Large intestine (tissue), 3 donors: ENCODE results near the gene HHLA2. TPM values are rescaled to one million over a fixed set of nuclear protein-coding genes. Genes with fewer than 3 reads are reported as not detected.
"Not testable (repeated sequence)": the region's sequence is repeated elsewhere in the genome, so short reads cannot be mapped to it uniquely, and the experiment has no call there.

Experiments used
- DNase-seq, 2 donors: peaks; one replicate each; pipeline versions ENCODE4 v3.0.0 to v3.0.0-alpha.2; 2013
- H3K27ac ChIP-seq: one replicate; pipeline ENCODE4 v1.5.1; 2013; ENCODE audit warnings: low read length
- H3K27me3 ChIP-seq: 2 replicates; pipeline ENCODE4 v1.6.1; 2013; ENCODE audit warnings: low read length; ENCODE audit not compliant: control insufficient read depth, insufficient read depth
- H3K36me3 ChIP-seq: 2 replicates; pipeline ENCODE4 v1.6.1; 2013; ENCODE audit warnings: low read length; ENCODE audit not compliant: control insufficient read depth, insufficient read depth
- H3K4me1 ChIP-seq: one replicate; pipeline ENCODE4 v1.6.1; 2013; ENCODE audit warnings: low read length; ENCODE audit not compliant: control insufficient read depth, insufficient read depth
- H3K4me3 ChIP-seq: one replicate; pipeline ENCODE4 v1.5.1; 2013; ENCODE audit warnings: low read length
- H3K9me3 ChIP-seq: one replicate; pipeline ENCODE4 v1.6.1; 2013; ENCODE audit warnings: mild to moderate bottlenecking, low read depth, low read length, moderate library complexity; ENCODE audit not compliant: control insufficient read depth
- WGBS: methylation state at CpG from one replicate; pipeline ENCODE4 v1.1.5; 2013; ENCODE audit warnings: low lambda C conversion rate; ENCODE audit not compliant: insufficient coverage; 5-methylcytosine and 5-hydroxymethylcytosine counted together
- polyA plus RNA-seq: library from polyadenylated mRNA; unstranded; fragments of 120-200 nt; gene quantifications from one replicate; pipeline ENCODE4 v1.2.1, GENCODE V29; 2013

The HHLA2 gene
- polyA plus RNA-seq, 1 donor, result 121 TPM

GRCh38 chr3:108281670-108282069, 14.7 kb upstream of the HHLA2 start:
- no peaks in the 10 kb centered on the region for H3K27me3 ChIP-seq
- H3K27ac ChIP-seq, result no peak overlapping the region
- DNase-seq, result no peak
- no peaks in the 10 kb centered on the region for H3K36me3 ChIP-seq
- peaks cover 2% of the 10 kb centered on the region for H3K4me1 ChIP-seq
- H3K4me3 ChIP-seq, result no peak overlapping the region
- peaks cover 9% of the 10 kb centered on the region for H3K9me3 ChIP-seq

GRCh38 chr3:108283006-108283405, 13.3 kb upstream of the HHLA2 start:
- WGBS, result 0% methylated on average over 1 of the region's 1 CpG
- H3K4me1 ChIP-seq, result peaks cover 2% of the 10 kb centered on the region
- H3K27me3 ChIP-seq, result no peaks in the 10 kb centered on the region
- no peaks in the 10 kb centered on the region for H3K36me3 ChIP-seq
- no peak overlapping the region for H3K27ac ChIP-seq
- no peak overlapping the region for H3K4me3 ChIP-seq
- H3K9me3 ChIP-seq, result peaks cover 5% of the 10 kb centered on the region
- no peak for DNase-seq

GRCh38 chr3:108283989-108284388, 12.4 kb upstream of the HHLA2 start:
- no CpG with 5 or more reads among the region's 2 CpGs for WGBS
- Histone ChIP-seq H3K4me3 (no peak overlapping the region), H3K27ac (peak overlapping the region; percentile 78), H3K27me3 (no peaks in the 10 kb centered on the region), H3K9me3 (no peaks in the 10 kb centered on the region), H3K36me3 (no peaks in the 10 kb centered on the region), H3K4me1 (peaks cover 2% of the 10 kb centered on the region)
- no peak for DNase-seq

GRCh38 chr3:108285176-108285575, 11.2 kb upstream of the HHLA2 start:
- Histone ChIP-seq H3K27me3 (no peaks in the 10 kb centered on the region), H3K36me3 (no peaks in the 10 kb centered on the region), H3K4me3 (no peak overlapping the region), H3K9me3 (no peaks in the 10 kb centered on the region), H3K27ac (peak overlapping the region; percentile 78), H3K4me1 (peaks cover 2% of the 10 kb centered on the region)
- peak; percentile 77 to 87 for DNase-seq
- WGBS, result no CpG with 5 or more reads among the region's 1 CpG

GRCh38 chr3:108287146-108287545, 9.2 kb upstream of the HHLA2 start:
- Histone ChIP-seq H3K36me3 (no peaks in the 10 kb centered on the region), H3K9me3 (no peaks in the 10 kb centered on the region), H3K27me3 (no peaks in the 10 kb centered on the region), H3K4me3 (no peak overlapping the region), H3K4me1 (peaks cover 2% of the 10 kb centered on the region), H3K27ac (no peak overlapping the region)
- DNase-seq, result no peak
- no CpG with 5 or more reads among the region's 1 CpG for WGBS

GRCh38 chr3:108288193-108288592, 8.2 kb upstream of the HHLA2 start:
- DNase-seq, H3K27me3 ChIP-seq, H3K4me1 ChIP-seq, H3K36me3 ChIP-seq, H3K4me3 ChIP-seq, H3K27ac ChIP-seq, H3K9me3 ChIP-seq: not testable (repeated sequence)
- no CpG with 5 or more reads among the region's 6 CpGs for WGBS

- Histone ChIP-seq H3K4me3 (no peak overlapping the region), H3K27me3 (no peaks in the 10 kb centered on the region), H3K9me3 (no peaks in the 10 kb centered on the region), H3K4me1 (peaks cover 2% of the 10 kb centered on the region), H3K27ac (no peak overlapping the region), H3K36me3 (no peaks in the 10 kb centered on the region)
- DNase-seq, result no peak
- WGBS, result 49% methylated on average over 2 of the region's 2 CpGs
Measured at GRCh38 chr3:108289159-108289558, 7.2 kb upstream of the HHLA2 start.

GRCh38 chr3:108292450-108292849, 3.9 kb upstream of the HHLA2 start:
- Histone ChIP-seq H3K27me3 (no peaks in the 10 kb centered on the region), H3K4me3 (no peak overlapping the region), H3K36me3 (no peaks in the 10 kb centered on the region), H3K9me3 (no peaks in the 10 kb centered on the region), H3K27ac (no peak overlapping the region), H3K4me1 (peaks cover 8% of the 10 kb centered on the region)
- DNase-seq, result no peak

GRCh38 chr3:108292905-108293328, 3.4 kb upstream of the HHLA2 start:
- H3K36me3 ChIP-seq, result no peaks in the 10 kb centered on the region
- H3K4me3 ChIP-seq, result no peak overlapping the region
- DNase-seq, result no peak
- H3K4me1 ChIP-seq, result peaks cover 12% of the 10 kb centered on the region
- H3K9me3 ChIP-seq, result no peaks in the 10 kb centered on the region
- H3K27me3 ChIP-seq, result no peaks in the 10 kb centered on the region
- H3K27ac ChIP-seq, result peak overlapping the region; percentile 50

GRCh38 chr3:108293858-108294257, 2.5 kb upstream of the HHLA2 start:
- WGBS, result 100% methylated on average over 2 of the region's 4 CpGs
- peak overlapping the region; percentile 50 for H3K27ac ChIP-seq

GRCh38 chr3:108295421-108296175, 750 bp upstream of the HHLA2 start:
- Histone ChIP-seq H3K4me3 (no peak overlapping the region), H3K4me1 (peaks cover 33% of the 10 kb centered on the region), H3K36me3 (no peaks in the 10 kb centered on the region), H3K27me3 (no peaks in the 10 kb centered on the region), H3K9me3 (no peaks in the 10 kb centered on the region), H3K27ac (peak overlapping the region; percentile 95)
- WGBS, result no CpG with 5 or more reads among the region's 7 CpGs
- peak; percentile 69 to 85 for DNase-seq

More at GRCh38 chr3:108293858-108294257, 2.5 kb upstream of the HHLA2 start:
- Histone ChIP-seq H3K36me3 (no peaks in the 10 kb centered on the region), H3K4me3 (no peak overlapping the region), H3K27me3 (no peaks in the 10 kb centered on the region), H3K4me1 (peaks cover 18% of the 10 kb centered on the region), H3K9me3 (no peaks in the 10 kb centered on the region)
- DNase-seq, result no peak
